Kidney glomerular epithelial cell (primary cell): Measurements from ENCODE around the gene CCT5.
"Not testable (repeated sequence)": the region's sequence is repeated elsewhere in the genome, so short reads cannot be mapped to it uniquely, and the experiment has no call there.

Experiments
- DNase-seq: peaks from one replicate; lab custom pipeline; 2025; lab: John Stamatoyannopoulos, UW

Gene CCT5

DNA sequence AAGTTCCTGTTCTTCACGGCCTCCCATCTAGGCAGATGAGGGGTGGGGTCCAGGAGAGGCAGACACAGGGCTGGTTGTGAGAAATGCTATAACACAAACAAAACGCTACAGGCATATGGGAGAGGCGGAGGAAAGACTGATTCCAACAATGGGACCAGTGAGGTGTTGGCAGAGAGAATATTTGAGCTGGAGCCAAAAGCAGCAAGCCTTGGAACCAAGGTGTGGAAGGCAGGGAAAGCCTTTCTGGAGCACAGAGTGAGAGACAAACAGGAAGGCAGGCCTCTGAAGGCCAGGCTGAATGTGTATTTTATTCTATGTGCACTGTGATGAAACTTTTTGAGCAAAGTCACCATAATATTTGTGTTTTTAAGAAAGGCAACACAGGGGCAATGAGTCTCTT, 3.3 kb upstream of the CCT5 start:
- no peak for DNase-seq

DNA sequence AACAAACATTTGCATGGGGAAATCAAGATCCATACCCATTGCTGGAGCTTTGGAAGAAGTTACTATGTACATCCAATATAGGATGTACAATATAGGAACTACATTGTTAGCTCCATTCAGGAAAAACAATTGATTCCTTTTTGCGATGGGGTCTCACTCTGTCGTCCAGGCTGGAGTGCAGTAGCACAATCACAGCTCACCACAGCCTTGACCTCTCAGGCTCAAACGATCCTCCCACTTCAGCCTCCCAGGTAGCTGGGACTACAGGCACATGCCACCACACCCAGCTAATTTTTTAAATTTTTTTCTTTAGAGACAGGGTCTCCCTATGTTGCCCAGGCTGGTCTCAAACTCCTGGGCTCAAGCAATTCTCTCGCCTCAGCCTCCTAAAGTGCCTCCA, 2.9 kb upstream of the CCT5 start:
- DNase-seq, result not testable (repeated sequence)

DNA sequence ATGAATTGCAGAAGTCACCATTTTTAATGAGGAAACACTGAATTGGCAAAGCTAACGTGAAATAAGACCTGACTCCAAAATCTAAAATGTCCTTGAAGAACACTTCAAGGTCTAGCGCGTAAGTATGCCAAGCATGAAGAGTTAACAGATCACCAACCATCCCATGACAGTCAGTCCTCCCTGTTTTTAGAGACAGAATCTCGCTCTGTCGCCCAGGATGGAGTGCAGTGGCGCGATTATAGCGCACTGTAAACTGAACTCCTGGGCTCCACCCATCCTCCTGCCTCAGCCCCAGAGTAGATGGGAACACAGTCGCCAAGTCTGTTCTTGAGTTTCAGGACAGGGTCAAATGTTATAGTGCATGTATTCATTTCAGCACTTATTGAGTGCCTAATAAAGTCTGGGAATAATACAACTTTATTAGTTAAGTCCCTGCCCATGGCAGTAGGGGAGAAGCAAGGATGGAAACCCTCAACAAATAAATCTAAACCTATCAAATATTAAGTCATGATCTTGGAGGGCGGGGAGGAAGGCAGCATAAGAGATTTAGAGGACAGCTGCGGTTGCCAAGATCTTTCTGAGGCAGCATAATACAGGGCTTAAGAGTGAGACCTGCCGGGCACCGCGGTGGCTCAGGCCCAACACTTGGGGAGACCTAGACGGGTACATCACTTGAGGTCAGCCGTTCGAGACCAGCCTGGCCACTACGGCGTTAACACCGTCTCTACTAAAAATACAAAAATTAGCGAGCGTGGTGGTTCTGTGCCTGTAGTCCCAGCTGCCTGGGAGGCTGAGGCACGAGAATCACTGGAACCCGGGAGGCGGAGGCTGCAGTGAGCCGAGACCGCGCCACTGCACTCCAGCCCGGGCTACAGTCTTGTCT, 1.5 kb upstream of the CCT5 start:
- DNase-seq, result no peak

DNA sequence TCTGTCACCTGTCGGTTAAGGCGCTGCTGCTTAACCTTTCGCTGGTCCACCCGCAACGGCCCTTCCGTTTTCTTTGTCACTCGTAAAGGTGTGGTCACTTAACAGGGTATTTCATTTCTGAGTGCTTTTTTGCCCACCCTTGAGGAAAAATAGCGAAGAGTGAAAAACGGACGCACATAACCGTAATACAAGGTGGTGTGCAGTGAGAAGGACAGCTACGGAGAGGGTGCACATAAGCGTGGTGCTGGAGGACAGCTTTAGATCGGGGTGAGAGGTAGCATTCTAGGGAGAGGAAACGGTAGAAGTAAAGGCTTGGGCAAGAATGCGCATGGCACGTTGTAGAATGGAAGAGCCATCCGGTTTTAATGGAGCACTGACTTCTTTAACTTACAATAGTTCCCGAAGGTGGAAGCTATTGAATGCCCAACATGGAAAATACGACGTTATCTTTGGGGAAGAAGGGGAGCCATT, 761 bp downstream of the CCT5 start:
- DNase-seq, result no peak

DNA sequence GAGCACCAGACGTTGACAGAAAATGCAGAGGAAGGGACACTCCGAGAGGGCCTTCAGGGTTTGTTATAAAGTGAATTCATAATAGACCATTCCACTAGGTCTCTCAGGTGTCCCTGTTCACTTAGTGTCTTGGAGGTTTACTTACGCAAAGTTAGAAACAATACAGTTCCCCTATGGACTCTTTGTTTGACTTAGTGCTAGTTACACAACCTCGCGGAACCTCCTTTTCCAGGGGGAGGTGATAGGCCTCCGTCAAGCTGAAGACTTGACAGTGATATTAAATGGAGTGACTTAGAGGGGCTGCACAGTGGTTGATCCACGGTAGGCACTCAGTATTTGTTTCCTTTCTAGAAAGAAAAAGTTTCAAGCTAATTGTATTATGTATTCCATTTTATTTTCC, 1.3 kb downstream of the CCT5 start:
- no peak for DNase-seq

DNA sequence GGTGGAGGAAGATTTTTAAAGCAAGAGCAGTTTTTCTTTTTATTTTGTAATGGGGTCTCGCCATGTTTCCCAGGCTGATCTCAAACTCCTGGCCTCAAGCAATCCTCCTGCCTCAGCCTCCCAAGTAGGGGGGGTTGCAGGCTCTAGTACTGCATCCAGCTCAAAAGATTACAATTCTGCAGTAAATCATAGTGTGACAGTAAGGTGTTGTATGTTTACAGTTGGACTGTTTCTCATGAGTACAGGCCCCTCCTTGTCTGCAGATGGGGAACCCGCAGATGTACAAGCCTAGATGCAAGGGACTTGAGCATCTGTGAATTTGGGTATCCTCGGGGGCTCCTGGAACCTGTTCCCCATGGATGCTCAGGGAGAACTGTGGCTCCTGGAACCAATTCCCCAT, 3.3 kb downstream of the CCT5 start:
- no peak for DNase-seq

DNA sequence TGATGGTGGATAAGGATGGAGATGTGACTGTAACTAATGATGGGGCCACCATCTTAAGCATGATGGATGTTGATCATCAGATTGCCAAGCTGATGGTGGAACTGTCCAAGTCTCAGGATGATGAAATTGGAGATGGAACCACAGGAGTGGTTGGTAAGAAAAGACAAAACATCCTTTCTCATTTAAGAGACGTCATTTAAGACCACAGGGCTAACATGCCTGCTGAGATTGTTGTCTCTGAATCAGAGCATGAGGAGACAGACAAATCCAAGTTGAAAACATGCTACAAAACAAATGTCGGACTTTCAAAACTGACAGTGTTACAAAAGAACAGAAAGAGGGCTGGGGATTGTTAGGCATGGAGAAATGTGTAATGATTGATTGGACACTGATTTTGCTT, 4.6 kb downstream of the CCT5 start:
- no peak for DNase-seq

DNA sequence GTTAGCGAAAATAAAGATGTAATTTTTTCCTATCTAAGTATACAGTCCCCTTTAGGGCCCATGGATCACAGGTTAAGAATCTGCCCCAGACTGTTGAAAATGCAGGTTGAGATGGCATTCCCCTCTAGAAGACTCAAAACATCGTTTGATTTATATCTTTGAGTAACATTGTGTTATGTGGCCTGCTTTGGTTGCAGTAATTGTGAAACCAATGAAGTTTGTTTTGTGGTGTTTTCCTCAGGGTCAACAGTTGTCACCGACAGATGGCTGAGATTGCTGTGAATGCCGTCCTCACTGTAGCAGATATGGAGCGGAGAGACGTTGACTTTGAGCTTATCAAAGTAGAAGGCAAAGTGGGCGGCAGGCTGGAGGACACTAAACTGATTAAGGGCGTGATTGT, 7.8 kb downstream of the CCT5 start:
- no peak for DNase-seq

DNA sequence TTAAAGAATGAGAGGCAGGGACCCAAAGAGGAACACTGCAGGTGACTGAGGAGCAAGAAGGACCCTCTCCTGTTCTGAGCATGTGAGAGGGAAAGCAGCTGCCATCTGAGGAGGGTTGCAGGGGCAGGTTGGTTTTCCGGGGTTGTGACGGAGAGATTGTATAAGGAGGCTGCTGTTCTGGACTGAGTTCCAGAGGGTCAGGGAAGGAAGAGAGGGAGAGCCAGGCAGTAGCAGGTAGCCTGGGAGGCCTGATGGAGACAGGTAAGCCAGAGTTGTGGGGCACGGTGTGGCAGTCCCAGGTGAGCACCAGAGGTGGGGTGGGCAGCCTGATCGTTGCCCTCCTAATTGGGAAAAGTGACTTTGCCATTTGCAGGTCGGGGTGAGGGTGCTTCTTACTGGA, 9.8 kb downstream of the CCT5 start:
- no peak for DNase-seq

DNA sequence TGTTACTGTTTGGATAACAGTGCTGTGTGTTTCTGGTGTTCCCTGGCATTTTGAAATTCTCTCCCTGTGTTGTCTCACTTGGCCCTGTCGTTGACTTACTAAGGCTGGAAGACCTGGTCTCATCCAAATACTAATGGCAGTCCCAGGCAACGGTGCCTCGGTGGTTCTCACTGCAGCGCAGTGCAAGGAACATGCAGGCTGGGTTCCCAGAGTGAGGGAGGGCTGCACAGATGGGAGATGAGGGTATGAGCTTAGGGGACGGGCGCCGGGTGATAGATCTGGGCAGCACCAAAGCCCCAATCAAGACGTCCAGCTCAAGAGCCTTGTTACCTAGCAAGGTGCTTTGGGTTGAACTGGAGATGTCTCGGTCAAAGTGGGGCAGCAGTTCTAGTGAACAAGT, 11.0 kb downstream of the CCT5 start:
- DNase-seq, result no peak

DNA sequence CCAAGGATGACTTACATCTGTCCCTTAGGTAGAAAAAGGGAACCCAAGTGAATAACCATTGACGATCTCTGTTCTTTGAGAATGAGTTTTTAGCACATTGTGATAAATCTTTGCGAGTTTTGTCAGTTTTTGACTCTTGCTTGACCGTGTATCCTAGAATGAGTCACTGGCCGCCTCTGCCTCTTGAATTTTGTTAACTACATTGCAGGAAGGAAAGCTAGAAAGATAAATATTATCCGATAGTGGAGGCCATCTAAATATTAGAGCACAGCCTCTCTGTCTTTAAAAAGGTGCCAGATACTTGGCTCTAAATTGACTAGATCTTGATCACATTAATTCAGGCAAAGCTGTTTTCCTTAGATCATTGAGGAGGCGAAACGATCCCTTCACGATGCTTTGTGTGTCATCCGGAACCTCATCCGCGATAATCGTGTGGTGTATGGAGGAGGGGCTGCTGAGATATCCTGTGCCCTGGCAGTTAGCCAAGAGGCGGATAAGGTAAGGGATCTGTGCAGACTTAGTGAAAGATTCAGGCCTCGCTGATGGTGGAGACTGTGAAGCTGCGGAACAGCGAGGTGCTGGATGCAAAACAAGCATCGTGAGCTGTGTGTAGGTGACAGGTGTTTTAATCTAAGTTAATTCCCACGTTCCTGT, 12.2 kb downstream of the CCT5 start:
- DNase-seq, result no peak

DNA sequence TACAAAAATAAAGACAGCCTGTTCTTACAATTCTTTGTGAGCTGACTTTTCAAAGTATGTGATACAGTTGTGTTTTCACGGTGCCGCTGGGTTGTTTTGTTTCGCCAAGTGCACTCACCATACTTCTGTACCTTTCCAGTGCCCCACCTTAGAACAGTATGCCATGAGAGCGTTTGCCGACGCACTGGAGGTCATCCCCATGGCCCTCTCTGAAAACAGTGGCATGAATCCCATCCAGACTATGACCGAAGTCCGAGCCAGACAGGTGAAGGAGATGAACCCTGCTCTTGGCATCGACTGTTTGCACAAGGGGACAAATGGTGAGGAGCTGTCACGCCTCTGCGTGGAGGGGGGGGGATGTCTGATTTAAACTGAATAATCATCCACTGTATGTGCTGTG, 12.9 kb downstream of the CCT5 start:
- no peak for DNase-seq

DNA sequence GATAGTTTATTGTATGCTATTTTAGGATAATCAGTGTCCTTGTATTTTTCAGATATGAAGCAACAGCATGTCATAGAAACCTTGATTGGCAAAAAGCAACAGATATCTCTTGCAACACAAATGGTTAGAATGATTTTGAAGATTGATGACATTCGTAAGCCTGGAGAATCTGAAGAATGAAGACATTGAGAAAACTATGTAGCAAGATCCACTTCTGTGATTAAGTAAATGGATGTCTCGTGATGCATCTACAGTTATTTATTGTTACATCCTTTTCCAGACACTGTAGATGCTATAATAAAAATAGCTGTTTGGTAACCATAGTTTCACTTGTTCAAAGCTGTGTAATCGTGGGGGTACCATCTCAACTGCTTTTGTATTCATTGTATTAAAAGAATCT, 14.5 kb downstream of the CCT5 start:
- no peak for DNase-seq

DNA sequence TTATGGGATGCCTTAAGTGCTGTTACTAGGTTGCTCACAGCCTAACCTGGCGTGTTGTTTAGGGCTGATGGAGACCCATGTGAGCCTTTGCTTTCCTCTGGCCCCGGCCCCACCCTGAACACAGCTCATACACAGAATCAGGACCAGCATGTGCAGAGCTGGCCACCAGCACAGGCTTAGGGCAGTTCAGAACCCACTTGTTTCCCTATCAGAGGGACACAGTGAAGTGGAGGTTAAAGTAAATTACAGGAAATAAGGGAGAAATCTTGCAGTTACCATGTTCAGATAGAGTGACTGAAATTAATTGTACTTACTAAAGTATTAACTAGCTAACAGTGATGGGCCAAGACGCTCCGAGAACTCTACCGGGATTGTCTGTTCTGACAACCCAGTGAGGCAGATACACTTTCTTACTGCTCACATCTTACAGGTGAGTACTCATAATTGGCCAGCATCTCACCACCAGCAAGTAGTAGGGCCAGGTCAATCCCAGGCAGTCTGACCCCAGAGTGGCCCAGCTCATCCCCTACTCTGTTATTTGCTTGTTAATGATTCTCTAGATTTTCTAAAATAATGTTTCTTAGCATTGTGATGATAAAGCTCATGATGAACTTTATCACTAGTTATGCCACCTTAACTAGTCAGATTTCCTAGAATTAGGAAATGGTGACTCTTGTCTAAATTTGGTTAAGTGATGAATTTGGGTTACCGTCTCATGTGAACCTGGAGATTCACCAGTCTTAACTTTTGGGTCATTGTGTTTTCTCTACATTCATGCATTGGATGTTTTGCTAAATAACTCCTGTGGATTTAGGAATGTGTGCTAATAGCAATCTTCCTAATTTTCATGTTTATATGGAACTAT, 15.4 kb downstream of the CCT5 start:
- DNase-seq, result no peak

DNA sequence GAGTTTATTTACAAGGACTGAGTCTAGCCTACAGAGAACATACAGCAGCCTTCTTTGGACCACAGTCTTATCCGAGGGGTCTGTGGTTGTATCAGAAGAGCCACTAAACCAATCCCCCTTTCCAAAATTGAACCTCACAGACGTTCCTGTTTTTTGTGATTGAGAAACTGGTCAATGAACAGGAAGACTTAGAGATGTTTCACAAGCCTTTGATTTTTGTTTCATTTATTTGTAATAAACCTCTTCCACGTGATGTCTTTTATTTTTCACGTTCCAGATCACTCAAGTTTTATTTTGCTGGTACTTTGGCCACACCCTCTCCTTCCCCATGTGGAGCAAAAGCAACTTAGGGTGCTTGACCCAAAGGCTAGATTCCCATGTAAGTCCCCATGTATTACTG, 16.1 kb downstream of the CCT5 start:
- DNase-seq, result no peak

DNA sequence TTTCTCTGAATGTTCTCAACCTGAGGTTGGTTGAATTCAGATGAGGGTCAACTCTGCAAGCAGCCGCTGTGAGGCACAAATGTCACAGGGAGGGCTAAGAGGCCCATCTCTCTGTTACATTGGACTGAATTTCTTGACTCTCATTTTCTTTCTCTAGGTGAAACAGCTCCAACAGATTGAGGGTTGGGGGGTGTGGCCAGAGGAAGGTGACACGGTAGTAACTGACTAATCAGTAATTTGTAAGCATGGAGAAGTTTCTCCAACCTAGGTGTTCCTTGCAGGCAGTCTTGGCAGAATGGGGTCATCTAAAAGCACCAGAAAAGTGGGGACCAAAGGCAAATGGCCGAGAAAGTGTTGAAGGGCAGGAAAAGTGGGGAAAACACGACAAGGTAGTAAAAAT, 16.8 kb downstream of the CCT5 start:
- no peak for DNase-seq

DNA sequence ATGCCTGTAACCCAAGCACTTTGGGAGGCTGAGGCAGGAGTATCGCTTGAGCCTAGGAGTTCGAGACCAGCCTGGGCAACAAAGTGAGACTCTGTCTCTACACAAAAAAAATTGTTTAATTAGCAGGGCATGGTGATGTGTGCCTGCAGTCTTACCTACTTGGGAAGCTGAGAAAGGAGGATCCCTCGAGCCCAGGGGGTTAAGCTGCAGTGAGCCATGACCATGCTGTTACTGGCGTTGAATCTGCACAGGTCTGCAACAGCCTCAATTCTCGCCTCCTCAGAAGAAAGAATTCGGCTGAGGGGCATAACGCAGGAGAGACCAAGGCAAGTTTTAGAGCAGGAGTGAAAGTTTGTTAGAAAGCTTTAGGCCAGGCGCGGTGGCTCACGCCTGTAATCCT, 18.0 kb downstream of the CCT5 start:
- DNase-seq, result no peak

DNA sequence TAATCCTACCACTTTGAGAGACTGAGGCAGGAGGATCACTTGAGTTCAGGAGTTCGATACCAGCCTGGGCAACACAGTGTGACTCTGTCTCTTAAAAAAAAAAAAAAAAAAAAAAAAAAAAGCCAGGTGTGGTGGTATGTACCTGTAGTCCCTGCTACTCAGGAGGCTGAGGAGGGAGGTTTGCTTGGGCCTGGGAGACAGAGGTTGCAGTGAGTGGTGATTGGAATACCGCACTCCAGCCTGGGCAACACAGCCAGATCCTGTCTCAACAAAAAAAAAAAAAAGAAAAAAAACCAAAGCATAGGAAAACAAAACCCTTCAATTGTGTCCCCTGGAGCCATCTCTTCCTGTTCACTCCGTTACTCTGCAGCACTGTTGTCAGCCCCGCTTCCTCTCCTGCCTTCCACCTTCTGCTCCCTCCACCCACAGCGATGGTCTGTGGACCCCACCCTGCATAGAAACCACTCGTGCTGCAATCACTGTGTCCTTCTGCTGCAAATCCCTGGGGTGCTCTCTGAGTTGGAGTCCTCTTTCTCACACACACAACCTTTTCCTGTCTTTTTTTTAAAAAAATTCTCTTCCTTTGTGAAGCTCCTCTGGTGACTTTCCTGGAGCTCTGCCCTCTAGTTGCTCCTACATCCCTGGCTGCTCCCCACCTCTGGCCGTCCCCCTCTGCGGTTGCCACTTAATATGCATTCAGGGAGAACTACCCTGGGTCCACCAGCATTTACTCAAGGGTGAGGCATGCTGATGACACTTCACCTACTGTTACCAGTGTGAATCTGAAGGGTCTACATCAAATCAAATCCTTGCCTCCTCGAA, 22.2 kb downstream of the CCT5 start:
- no peak for DNase-seq

DNA sequence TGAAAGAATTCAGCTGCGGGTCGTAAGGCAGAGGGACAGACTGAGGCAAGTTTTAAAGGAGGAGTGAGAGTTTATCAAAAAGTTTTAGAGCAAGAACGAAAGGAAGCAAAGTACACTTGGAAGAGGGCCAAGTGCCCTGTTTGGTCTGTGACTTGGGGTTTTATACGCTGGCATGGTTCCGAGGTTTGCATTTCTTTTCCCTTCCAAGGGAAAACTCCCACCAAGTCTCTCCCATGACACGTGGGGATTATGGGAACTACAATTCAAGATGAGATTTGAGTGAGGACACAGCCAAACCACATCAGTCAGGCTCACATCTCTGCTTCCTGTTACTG, 22.8 kb downstream of the CCT5 start:
- not testable (repeated sequence) for DNase-seq

DNA sequence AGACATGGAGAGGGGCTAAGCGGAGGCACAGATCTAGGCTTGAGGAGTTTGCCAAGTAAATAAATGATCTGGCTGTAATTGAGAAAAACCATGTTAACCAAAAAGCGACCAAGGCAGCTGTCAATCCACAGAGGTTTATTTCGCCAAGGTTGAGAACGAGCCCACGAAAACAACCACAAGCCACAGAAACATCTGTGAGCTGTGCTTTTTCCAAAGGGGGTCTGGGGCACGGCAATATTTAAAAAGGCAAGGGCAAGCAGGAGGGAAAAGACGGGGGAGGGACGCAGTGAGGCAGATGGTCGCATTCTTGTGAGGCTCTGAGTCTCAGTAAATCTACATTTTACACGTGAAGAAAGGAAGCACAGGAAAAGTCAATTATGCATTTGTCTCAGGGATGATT, 25.4 kb downstream of the CCT5 start:
- no peak for DNase-seq

DNA sequence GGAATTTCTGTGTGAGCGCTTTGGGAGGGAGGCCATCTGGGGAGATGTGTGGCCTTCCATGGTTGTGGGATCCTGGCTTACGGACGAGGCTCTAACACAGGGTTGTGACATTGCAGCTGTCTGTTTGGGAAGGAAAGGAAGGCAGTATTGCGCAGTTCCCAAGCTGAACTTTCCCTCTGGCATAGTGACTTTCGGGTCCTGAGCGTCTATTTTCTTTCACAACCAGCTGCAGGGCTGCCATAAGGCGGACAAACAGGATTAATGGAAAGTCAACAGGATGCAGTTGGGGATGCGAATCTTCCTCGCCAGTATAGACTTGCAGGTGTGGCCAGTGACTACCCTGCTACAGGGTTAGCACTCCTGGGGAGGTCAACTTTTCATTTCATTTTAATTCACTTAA, 25.9 kb downstream of the CCT5 start:
- DNase-seq, result no peak

DNA sequence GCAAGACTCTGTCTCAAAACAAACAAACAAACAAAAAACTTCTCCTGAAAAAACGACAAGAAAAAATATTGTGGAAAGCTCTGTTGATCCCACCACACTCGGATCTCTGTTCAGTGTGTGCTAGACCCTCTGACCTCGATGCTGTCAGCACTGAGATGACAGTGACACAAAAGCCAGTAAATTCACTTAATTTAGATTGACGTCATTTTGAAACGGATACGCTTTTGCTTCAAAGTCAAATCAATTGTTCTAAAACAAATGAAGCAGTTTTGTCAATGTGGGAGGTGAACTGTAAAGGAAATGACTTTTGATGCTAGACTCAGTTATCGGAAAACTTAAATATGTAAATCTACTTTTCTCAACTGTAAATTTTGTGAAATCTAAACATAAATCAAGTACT, 26.6 kb downstream of the CCT5 start:
- DNase-seq, result no peak
